Measurements from ENCODE around the gene CGNL1.

CGNL1 gene, protein sequence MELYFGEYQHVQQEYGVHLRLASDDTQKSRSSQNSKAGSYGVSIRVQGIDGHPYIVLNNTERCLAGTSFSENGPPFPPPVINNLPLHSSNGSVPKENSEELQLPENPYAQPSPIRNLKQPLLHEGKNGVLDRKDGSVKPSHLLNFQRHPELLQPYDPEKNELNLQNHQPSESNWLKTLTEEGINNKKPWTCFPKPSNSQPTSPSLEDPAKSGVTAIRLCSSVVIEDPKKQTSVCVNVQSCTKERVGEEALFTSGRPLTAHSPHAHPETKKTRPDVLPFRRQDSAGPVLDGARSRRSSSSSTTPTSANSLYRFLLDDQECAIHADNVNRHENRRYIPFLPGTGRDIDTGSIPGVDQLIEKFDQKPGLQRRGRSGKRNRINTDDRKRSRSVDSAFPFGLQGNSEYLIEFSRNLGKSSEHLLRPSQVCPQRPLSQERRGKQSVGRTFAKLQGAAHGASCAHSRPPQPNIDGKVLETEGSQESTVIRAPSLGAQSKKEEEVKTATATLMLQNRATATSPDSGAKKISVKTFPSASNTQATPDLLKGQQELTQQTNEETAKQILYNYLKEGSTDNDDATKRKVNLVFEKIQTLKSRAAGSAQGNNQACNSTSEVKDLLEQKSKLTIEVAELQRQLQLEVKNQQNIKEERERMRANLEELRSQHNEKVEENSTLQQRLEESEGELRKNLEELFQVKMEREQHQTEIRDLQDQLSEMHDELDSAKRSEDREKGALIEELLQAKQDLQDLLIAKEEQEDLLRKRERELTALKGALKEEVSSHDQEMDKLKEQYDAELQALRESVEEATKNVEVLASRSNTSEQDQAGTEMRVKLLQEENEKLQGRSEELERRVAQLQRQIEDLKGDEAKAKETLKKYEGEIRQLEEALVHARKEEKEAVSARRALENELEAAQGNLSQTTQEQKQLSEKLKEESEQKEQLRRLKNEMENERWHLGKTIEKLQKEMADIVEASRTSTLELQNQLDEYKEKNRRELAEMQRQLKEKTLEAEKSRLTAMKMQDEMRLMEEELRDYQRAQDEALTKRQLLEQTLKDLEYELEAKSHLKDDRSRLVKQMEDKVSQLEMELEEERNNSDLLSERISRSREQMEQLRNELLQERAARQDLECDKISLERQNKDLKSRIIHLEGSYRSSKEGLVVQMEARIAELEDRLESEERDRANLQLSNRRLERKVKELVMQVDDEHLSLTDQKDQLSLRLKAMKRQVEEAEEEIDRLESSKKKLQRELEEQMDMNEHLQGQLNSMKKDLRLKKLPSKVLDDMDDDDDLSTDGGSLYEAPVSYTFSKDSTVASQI

DNA sequence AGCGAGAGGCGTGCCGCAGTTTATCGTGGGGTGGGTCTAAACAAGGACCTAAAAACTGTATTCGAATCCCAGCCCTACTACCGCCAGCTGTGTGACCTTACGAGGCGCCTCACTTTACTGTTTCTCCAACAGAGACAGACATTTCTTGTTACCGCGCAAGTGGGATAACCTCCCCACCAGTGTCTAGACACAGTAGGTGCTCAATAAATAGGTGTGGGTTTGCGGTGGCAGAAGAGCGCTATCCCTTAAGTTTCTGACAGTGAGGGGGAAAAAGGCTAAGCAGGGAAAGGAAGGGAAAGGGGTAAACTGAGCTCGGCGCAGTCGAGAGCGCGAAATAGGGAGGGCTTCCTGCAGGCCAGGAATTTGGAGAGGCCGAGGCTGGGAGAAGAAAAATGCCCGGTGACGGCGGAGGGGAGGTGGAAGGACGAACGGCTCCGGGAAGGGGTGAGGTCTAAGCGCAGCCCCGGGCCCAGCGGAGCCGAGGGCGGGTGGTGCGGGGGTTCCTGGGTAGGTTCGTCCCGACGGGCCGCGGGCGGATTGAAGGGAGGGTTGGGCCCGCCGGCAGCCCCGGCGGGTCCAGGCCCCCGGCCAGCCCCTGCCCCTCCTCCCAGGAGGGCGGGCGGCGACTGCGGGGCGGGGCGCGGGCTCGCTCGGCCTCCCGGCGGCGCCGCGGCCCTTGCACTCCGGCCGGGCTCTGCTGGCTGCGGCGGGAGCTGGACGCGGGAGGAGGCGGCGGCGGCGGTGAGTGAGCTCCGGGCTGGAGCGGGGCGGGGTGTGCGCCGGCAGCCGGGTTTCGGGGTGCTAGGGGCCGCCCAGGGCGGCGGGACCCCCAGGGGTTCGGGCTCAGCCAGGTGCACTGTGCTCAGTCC, at the start of gene CGNL1:
TSS of gene CGNL1 (plus strand) at position 679 of the 869 bp plus-strand sequence. CDS start 61,495 bp downstream, outside the sequence.
- DNase-seq = peak in 7 of 10 donors; percentile 8 to 85 (median 39)
- intact Hi-C loops (cut with DNase I) = no loop called here

DNA sequence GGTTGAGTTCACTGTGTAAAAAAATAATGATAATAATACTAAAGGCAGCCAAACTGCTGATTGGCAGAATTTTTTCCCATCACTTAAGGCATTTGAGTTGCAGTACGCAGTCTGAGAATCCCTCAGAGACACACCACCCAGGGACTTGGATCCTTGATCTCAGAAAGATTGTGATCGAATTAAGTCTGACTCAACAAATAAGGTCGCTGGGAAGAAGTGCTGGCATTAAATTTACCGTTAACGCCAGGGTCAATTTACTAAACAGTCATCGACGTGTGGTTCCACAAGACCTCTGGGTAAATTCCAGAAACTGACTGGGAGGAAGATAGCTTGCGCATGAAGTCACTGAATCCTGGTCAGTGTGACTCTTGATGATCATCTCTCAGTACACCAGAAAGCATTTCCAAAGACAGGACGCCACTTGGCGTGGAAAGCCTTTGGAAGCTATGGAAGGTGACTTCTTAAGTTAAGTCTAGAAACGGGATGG, 48.3 kb upstream of the CGNL1 start:
- intact Hi-C loops (cut with DNase I) = no loop called here
- DNase-seq = no peak

DNA sequence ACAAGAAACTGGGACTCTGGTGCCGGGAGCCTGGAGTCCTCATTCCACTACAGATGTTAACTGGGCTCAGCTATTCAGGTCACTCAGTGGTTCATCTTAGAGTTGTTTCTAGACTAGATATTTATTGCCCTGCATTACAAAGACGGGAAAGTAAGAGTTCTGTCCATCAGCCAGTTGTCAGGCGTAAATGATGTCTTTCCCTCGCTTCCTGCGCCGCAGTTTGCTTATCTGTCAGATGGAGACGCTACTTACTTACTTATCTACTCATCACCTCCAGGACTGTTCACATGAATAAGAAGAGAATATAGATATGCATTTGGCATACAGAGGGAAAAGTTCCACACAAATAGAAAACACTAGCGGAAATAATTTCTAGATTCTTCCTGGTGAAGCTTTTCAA, 47.8 kb upstream of the CGNL1 start:
- intact Hi-C loops (cut with DNase I) = no loop called here
- peak in 2 of 10 donors; percentile 24 to 42 for DNase-seq

DNA sequence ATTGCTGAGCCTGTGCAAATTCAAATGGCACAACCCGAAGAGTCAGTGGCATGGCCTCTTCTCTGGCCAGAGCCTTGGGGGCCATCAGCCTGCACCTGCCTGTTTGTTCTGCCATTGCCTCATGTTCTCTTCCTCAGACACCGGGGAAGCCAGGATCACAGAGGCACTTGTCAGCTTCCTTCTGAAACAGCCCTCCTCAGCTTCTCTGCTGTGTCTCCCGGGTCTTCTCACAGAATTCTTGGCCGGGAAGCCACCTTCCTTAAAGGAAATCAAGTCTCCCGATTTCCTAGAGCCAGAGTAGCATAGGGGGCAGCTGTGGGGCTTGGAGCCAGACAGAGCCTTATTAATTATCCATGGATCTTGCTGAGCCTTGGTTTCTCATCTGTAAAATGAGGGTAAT, 47.4 kb upstream of the CGNL1 start:
- intact Hi-C loops (cut with DNase I) = no loop called here
- peak in 2 of 10 donors; percentile 34 to 54 for DNase-seq

DNA sequence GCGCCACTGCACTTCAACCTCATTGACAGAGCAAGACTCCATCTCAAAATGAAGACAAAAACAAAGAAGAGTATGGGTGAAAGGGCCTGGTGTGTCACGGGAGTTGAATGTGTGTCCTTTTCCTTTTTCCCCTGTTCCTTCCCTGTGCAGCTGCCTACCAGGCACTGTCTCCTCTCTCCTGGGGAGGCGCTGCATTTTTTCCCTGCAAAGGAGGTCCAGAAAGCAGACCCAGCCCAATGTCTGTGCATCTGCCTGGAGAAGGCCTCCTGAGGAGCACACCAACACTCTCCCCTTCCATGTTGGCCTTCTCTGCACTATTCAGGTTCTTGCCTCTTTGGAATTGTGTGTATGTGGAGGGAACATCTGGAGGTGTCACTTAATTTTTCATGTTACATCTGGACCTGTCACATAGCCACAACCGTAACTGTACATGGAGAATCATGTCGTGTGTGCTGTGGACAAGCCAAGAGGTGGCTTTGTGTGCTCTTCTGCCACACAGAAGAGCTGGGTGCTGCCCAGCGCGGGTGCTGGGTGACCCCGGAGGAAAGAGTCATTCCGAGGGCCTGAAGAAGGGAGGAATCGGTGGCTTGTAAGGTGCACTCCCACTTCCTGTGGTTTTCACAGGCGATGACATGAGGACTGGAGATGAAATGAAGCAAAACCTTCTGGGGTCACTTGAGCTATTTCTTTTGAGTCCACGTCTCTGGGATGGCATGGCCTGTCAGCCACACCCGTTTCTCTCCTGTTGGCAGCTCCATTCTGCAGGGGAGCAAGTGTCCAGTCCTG, 46.5 kb upstream of the CGNL1 start:
- intact Hi-C loops (cut with DNase I) = no loop called here
- DNase-seq = peak in 2 of 10 donors; percentile 40 to 45

DNA sequence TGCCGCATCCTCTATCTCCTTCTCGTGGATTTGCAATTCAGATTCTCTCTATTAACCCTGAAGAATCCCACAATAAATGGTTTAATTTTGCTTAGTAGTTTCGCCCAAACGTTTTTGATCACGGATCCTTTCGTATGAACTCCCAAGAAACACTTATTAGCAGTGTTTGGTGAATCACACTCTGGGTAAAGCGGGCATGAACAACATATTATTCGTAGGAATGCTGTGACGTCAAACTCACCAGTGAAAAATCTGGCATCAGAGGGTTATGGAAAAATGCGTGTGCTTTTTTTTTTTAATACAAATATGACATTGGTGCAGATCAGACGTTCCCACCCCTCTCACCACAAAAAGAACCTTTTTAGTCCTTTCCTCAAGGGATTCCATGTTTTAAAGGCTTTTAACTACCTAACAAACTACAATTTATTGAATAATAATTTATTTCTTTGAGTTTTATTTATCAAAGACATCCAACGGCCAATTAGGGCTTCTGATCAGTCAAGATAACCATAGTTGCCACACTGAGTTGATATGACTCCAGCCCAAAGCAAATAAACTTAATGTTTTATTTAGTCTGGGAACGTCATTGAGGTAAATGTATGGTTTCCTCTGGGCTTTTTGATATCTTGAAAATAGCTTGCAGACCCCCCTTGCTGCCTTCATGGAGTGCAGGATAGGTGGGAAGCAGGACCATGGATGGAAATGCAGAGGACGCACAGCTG, 45.5 kb upstream of the CGNL1 start:
- intact Hi-C loops (cut with DNase I) = no loop called here
- no peak for DNase-seq

DNA sequence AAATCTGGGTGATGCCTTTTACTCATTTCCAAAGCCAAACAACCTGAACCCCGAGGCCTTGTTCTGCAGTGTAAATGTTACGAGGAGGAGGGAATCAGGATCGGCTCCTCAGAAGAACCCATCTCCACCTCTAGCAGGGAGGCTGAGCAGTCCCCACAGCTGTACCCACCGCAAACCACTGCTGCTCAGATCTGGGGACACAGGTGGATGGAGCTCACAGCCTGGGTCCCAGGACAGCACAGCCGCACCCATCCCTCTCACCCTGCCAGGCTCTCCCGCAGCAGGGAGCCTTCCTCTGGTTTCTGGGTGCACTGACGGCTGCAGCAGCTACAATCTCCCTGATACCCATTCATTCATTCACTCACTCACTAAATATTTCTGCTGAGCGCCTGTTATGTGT, 44.0 kb upstream of the CGNL1 start:
- DNase-seq = peak in 1 of 10 donors; percentile 53
- intact Hi-C loops (cut with DNase I) = no loop called here

DNA sequence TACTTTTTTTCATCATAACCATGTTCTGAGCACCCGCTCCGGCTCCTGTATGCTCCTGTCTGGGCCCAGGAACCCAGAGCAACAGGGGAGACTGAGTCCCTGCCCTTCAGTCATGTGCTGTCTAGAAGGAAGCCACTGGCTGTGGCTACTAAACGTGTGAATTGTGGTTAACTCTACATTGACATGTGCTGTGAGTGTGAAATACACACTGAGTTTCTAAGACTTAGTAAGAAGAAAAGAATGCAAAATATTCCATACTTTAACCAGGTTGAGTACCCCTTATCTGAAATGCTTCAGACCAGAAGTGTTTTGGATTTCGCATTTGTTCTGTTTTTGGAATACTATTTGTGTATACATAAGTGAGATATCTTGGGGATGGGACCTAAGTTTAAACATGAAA, 42.8 kb upstream of the CGNL1 start:
- intact Hi-C loops (cut with DNase I) = no loop called here
- DNase-seq = no peak

DNA sequence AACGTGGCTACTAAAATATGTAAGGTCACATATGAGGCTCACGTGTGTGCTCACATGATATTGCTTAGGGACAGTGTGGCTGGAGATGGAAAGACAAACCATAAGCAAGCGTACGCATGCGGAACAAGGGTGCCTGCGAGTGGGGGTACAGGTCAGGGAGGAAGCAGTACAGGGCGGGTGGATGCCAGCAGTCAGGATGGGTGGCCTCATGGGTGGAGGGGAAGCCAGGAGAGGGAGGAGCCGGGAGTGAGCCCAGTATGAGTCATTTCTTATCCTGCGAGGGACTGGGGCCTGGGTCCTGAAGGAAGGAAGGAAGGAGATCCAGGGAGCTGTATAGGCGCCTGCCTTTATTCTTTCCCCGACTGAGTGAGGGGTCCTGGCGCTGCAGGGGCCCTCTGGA, 42.0 kb upstream of the CGNL1 start:
- DNase-seq = no peak
- intact Hi-C loops (cut with DNase I) = no loop called here

DNA sequence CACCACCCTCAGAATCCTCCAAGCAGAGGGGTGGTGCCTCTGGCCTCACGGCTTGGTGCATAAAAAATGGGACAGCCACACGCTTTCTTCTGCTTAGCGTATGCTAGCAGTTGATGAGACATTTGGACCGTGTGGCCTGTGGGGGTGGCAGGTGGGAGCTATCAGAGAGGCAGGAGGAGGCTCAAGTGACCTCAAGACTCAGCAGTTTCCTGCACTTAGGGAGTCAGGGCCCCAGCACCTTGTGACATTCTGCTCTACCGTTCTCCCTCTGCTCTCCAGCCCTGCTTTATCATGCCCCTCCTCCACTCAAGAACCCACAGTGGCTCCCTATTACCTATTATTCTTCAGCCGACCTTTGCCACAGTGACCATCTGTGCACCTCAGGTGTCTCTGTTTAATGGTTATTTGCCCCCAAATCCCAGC, 41.0 kb upstream of the CGNL1 start:
- no peak for DNase-seq
- intact Hi-C loops (cut with DNase I) = no loop called here

DNA sequence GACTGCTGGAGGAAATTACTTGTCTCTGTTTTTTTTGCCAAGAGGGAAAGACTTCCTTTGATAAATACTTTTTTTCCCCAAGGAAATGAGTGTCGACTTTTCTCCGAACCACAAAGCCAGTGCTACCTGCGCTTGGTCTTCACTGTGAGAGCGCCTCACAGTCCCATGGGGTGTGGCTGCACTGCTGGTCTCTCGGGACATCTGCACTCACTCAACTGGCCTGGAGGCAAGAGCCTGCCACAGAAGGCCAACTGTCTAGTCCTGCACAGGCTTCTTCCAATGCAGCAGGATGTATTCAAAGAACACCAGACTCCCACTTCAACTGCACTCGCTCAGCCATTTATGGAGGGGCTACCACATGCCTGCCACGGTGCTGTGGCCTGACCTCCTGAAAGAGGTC, 40.6 kb upstream of the CGNL1 start:
- intact Hi-C loops (cut with DNase I) = no loop called here
- peak in 2 of 10 donors; percentile 52 to 66 for DNase-seq

DNA sequence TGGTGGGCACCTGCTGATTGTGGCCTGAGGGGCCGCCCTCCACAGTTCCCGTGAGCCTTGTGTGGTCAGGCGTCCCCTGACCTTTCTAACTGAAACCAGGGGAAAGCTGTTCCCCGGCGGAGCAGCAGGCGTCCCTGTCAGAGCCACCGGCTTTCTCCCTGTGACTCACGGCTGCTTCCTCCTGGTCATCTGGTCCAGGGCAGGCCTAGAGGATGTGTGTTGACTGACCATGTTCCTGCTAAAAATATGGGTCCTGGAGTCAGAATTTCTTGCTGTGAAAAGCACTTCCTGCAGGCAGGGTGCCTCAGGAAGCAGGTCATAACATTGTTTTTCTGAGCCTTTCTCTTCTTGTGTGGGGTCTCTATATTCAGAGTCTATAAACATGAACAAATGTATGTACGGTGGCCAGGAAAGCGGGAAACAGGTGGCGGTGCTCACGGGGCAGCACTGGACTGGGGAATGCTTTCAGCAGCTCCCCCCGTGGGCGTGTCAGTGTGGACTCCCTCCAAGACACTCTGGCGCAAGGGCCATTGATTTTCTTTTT, 38.4 kb upstream of the CGNL1 start:
- DNase-seq = peak in 1 of 10 donors; percentile 78
- intact Hi-C loops (cut with DNase I) = no loop called here

DNA sequence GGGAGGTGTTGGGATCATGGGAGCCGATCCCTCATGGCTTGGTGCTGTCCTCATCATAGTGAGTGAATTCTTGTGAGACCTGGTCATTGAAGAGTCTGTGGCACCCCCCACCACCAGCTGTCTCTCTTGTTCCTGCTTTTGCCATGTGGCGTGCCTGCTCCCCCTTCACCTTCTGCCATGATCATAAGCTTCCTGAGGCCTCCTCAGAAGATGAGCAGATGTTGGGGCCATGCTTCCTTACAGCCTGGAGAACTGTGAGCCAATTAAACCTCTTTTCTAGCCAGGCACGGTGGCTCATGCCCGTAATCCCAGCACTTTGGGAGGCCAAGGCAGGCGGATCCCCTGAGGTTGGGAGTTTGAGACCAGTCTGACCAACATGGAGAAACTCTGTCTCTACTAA, 37.0 kb upstream of the CGNL1 start:
- intact Hi-C loops (cut with DNase I) = no loop called here

DNA sequence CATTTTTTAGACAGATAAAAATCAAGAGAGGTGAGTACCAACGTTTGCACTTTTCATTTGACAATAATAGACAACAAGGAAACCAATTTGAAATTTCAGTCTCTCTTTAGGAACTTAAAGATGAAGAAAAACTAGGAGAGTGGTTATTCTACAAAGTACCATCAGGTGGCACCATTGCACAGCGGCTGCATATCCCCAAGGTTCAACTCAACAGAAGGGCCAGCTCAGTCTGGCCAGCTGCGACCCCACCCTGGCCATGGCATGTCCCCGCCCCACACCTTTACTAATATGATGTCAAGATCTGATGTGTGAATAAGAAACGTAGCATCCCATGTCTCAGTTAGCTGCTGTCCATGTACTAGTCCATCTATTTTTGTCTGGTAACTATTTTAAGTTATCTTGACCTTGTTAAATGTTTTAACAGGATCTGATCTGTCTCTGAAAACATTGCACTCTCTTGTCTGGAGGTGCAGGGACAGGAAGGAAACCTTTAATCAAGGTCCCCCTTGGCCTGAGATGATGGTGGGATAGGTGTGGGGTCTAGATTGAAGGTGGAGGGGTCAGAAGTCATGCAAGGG, 35.5 kb upstream of the CGNL1 start:
- intact Hi-C loops (cut with DNase I) = loop anchor here (1.0 to 5.0 kb wide), 3 partner anchors 122 to 202 kb away; no protein-coding TSS in a partner anchor
- peak in 8 of 10 donors; percentile 26 to 93 (median 48) for DNase-seq

More for the DNA sequence above, 37.0 kb upstream of the CGNL1 start:
- peak in 1 of 10 donors; percentile 65 for DNase-seq

DNA sequence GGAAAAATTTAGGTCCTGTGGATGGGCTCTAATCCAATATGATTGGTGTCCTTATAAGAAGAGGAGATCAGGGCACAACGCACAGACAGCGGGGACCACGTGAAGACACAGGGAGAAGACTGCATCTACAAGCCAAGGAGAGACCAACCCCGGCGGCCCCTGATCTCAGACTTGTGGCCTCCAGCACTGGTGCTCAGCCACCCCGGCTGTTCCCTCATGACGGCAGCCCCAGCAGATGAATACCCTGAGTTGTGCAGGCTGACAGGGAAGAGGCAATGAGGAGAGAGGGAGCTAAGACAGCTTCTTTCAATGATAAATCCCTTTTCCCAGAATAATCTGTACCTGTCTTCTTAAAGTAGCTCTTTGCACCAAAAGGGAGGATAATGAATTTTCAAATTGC, 33.3 kb upstream of the CGNL1 start:
- DNase-seq = peak in 2 of 10 donors; percentile 50 to 68
- intact Hi-C loops (cut with DNase I) = loop anchor here (5.0 kb wide), 2 partner anchors 119 to 199 kb away; no protein-coding TSS in a partner anchor

DNA sequence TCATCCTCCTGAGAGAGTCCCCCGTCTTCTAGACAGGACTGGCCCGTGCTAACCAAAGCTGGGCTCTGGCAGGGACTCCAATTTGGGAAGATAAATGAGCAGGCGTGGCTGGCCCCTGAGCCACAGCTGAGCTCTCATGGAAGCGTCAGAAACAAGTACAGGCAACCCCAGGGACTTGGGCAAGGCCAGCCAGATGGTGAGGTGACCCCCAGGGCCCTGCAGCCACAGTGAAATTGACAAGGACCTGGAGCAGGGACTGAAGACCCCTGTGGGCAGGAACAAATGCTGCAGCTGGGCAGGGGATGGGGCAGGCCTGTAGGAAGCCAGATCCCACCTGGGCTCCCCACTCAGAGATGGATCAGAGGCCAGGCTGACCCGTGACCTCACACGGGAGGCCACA, 32.8 kb upstream of the CGNL1 start:
- peak in 2 of 10 donors; percentile 54 to 69 for DNase-seq
- intact Hi-C loops (cut with DNase I) = loop anchor here (5.0 kb wide), 2 partner anchors 119 to 199 kb away; no protein-coding TSS in a partner anchor

DNA sequence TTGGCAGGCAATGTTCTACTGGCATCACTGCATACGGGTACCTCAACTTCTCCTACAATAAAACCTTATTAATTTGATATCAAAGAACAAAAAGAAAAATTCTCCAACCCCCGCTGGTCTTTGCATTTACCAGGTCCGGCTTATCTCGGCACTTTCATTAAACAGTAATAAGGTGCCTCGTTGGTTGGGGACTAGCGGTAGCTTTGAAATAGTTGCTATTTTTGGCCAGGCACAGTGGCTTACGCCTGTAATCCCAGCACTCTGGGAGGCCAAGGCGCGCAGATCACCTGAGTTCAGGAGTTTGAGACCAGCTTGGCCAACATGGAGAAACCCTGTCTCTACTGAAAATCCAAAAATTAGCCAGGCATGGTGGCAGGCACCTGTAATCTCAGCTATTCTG, 32.0 kb upstream of the CGNL1 start:
- DNase-seq = peak in 1 of 10 donors; percentile 26
- intact Hi-C loops (cut with DNase I) = loop anchor here (5.0 kb wide), 2 partner anchors 118 to 198 kb away; no protein-coding TSS in a partner anchor
